K562 (cell line): ENCODE results near the gene IGSF8. TPM values are rescaled to one million over a fixed set of nuclear protein-coding genes. Genes with fewer than 3 reads are reported as not detected.

Experiments used
- ATAC-seq: fragments of 200-7000 bp; cut with Tn5 transposase; 3 replicates; pipeline ENCODE4 v1.9.1; 2020; ENCODE audit warnings: moderate library complexity
- BruUV-seq: library from RNA; stranded (reverse); fragments of 400-500 nt; replicated peaks from 2 replicates; lab custom pipeline; 2021; lab: Mats Ljungman, UMichigan
- CTCF ChIA-PET: fragments of 300-600 bp; formaldehyde crosslinking; extraction: SDS; loops from one replicate; lab custom pipeline; 2021; ENCODE audit warnings: low intra/inter-chr PET ratio; lab: Yijun Ruan, JAX
- POLR2A ChIA-PET: fragments of 300-600, 350-650 bp; sonication (Branson Sonifier 250); formaldehyde crosslinking; extraction: SDS; loops from one replicate; lab custom pipeline; 2021; ENCODE audit warnings: antibody characterized with exemption, inconsistent platforms; lab: Yijun Ruan, JAX
- DNase-seq, 4 experiments: peaks; one replicate each; pipeline versions ENCODE4 v3.0.0 to v3.0.0-alpha.2; 2011 to 2018; ENCODE audit warnings: low spot score in 3 of 4, mixed read lengths in 3 of 4; ENCODE audit errors: extremely low read depth in 1 of 4
- FAIRE-seq: peaks from 2 replicates; lab custom pipeline; 2011; peaks lifted over from hg19 to GRCh38; lab: Jason Lieb, UNC
- H2AFZ ChIP-seq: 2 replicates; pipeline ENCODE4 v1.6.0; 2011; ENCODE audit warnings: low read depth, low read length, control low read depth, inconsistent platforms
- H3K27ac ChIP-seq: fragments of 200-600 bp; 3 replicates; pipeline ENCODE4 v1.8.0; 2011; ENCODE audit warnings: low read depth, mild to moderate bottlenecking, control low read depth, inconsistent platforms, low read length, moderate library complexity, mixed read lengths; ENCODE audit errors: extremely low read depth
- H3K27me3 ChIP-seq, 2 experiments: fragments of 300-600 bp in 1 of 2; 2 replicates in 1 of 2; 3 replicates in 1 of 2; pipeline versions ENCODE4 v1.6.0 to v1.8.0; 2011; ENCODE audit warnings: inconsistent platforms in 2 of 2, low read length in 2 of 2, mild to moderate bottlenecking in 1 of 2, mixed read lengths in 1 of 2, moderate library complexity in 1 of 2; ENCODE audit not compliant: control insufficient read depth in 2 of 2, insufficient read depth in 2 of 2
- H3K36me3 ChIP-seq: fragments of 300-600 bp; 3 replicates; pipeline ENCODE4 v1.8.0; 2011; ENCODE audit warnings: mild to moderate bottlenecking, low read length, inconsistent platforms; ENCODE audit not compliant: control insufficient read depth, insufficient read depth
- H3K4me1 ChIP-seq, 2 experiments: fragments of 200-600 bp in 1 of 2; replicated peaks in 1 of 2; 2 replicates in 1 of 2; 3 replicates in 1 of 2; pipeline versions ENCODE4 v1.5.1 to v1.8.0; 2011; ENCODE audit warnings: inconsistent platforms in 2 of 2, low read length in 2 of 2, mild to moderate bottlenecking in 1 of 2, mixed read lengths in 1 of 2, moderate library complexity in 1 of 2; ENCODE audit not compliant: control insufficient read depth in 2 of 2, insufficient read depth in 2 of 2
- H3K4me2 ChIP-seq: 2 replicates; pipeline ENCODE4 v1.6.1; 2011; ENCODE audit warnings: low read length, control low read depth, inconsistent platforms, mixed read lengths; ENCODE audit not compliant: insufficient read depth
- H3K4me3 ChIP-seq: fragments of 200-600 bp; sonication (generic), shearing (Covaris generic); 2 replicates; pipeline ENCODE4 v1.5.1; 2016; ENCODE audit warnings: control low read depth, inconsistent platforms
- H3K79me2 ChIP-seq: fragments of 200-600 bp; 3 replicates; pipeline ENCODE4 v1.8.0; 2011; ENCODE audit warnings: low read length, inconsistent platforms; ENCODE audit not compliant: control insufficient read depth, insufficient read depth
- H3K9ac ChIP-seq, 2 experiments: 2 replicates each; pipeline versions ENCODE4 v1.6.0 to v1.6.1; 2011; ENCODE audit warnings: low read depth in 2 of 2, low read length in 2 of 2, control low read depth in 1 of 2, inconsistent platforms in 1 of 2, mild to moderate bottlenecking in 1 of 2, mixed read lengths in 1 of 2; ENCODE audit not compliant: insufficient read depth in 1 of 2
- H3K9me1 ChIP-seq: one replicate; pipeline ENCODE4 v1.6.0; 2011; ENCODE audit warnings: inconsistent platforms, mild to moderate bottlenecking, low read length, moderate library complexity; ENCODE audit not compliant: control insufficient read depth, insufficient read depth
- H3K9me3 ChIP-seq: replicated peaks from 2 replicates; pipeline ENCODE4 v1.5.1; 2011; ENCODE audit warnings: low read depth, low read length, inconsistent platforms; ENCODE audit not compliant: control insufficient read depth, insufficient read depth
- H4K20me1 ChIP-seq: replicated peaks from 2 replicates; pipeline ENCODE4 v1.6.1; 2011; ENCODE audit warnings: low read length, inconsistent platforms, mixed read lengths; ENCODE audit not compliant: control insufficient read depth, insufficient read depth
- BCL6 ChIP-seq: fragments of 250-450 bp; sonication (Bioruptor Pico); IDR thresholded peaks from 2 replicates; pipeline ENCODE4 v1.4.0; 2020
- CREB5 ChIP-seq: fragments of 250-450 bp; sonication (Bioruptor Pico); IDR thresholded peaks from 2 replicates; pipeline ENCODE4 v1.5.0; 2020; ENCODE audit warnings: mild to moderate bottlenecking
- GABPA ChIP-seq: fragments of 200-800 bp; sonication (Bioruptor generic); conservative IDR thresholded peaks from 2 replicates; pipeline ENCODE4 v1.6.1; 2016; ENCODE audit warnings: low read depth, missing genetic modification characterization, missing compliant biosample characterization
- MEIS2 ChIP-seq: fragments of 450-650 bp; IDR thresholded peaks from 2 replicates; pipeline ENCODE4 v1.6.1; 2014; ENCODE audit warnings: mild to moderate bottlenecking; ENCODE audit not compliant: partially characterized antibody
- NR2C2 ChIP-seq, 2 experiments: fragments of 200-800 bp in 1 of 2; sonication (Bioruptor generic) in 1 of 2; sonication (generic) in 1 of 2; formaldehyde crosslinking in 1 of 2; IDR thresholded peaks; 2 replicates each; pipeline versions ENCODE4 v1.6.1 to v1.8.0; 2016 to 2022; ENCODE audit warnings: mild to moderate bottlenecking in 1 of 2, missing compliant biosample characterization in 1 of 2, missing genetic modification characterization in 1 of 2, missing genetic modification reagents in 1 of 2
- PBX2 ChIP-seq, 2 experiments: IDR thresholded peaks in 1 of 2; conservative IDR thresholded peaks in 1 of 2; 2 replicates each; pipeline ENCODE4 v1.6.1; 2016; ENCODE audit warnings: low read depth in 2 of 2, mild to moderate bottlenecking in 1 of 2, missing compliant biosample characterization in 1 of 2, missing genetic modification characterization in 1 of 2, moderate library complexity in 1 of 2
- PKNOX1 ChIP-seq: fragments of 450-650 bp; IDR thresholded peaks from 2 replicates; pipeline ENCODE4 v1.6.1; 2016
- ZNF766 ChIP-seq: fragments of 200-800 bp; sonication (Bioruptor generic); conservative IDR thresholded peaks from 2 replicates; pipeline ENCODE4 v1.6.1; 2016; ENCODE audit warnings: missing genetic modification characterization, missing compliant biosample characterization
- WGBS: fragments of 100-300 bp; shearing (Covaris generic); methylation state at CpG from one replicate; pipeline ENCODE4 v1.1.6; 2016; ENCODE audit warnings: low coverage, mixed read lengths; ENCODE audit not compliant: insufficient coverage; ENCODE audit errors: missing lambda C conversion rate; 5-methylcytosine and 5-hydroxymethylcytosine counted together
- in situ Hi-C: fragments of 300-500 bp; cut with MboI; formaldehyde crosslinking; loops from 4 replicates; pipeline ENCODE4 v1.15.0; 2018; ENCODE audit warnings: inconsistent platforms, mixed read lengths
- intact Hi-C: fragments of 100-400 bp; cut with micrococcal nuclease; formaldehyde crosslinking; loops from 2 replicates; pipeline ENCODE4 v1.14.2; 2022
- polyA plus RNA-seq, 8 experiments: library from polyadenylated mRNA; depleted of rRNA in 4 of 8; stranded (reverse) in 5 of 8; unstranded in 3 of 8; fragments of >200 nt; fragmentation: Nextera tagmentation in 2 of 8; fragmentation: Illumina TruSeq in 1 of 8; extraction: Ambion mirVana in 2 of 8; extraction: Trizol in 1 of 8; gene quantifications; 2 replicates each; pipeline versions ENCODE4 v1.2.1 to v1.2.3, GENCODE V29; 2011 to 2014; ENCODE audit warnings: inconsistent platforms in 1 of 8, missing spikeins in 1 of 8
- total RNA-seq, 7 experiments: library from RNA; depleted of rRNA in 6 of 7; stranded (reverse); fragments of >200 nt in 6 of 7; fragmentation: Illumina TruSeq in 2 of 7; extraction: Trizol in 2 of 7; gene quantifications; 2 replicates each; pipeline versions ENCODE4 v1.2.1 to v1.2.3, GENCODE V29; 2011 to 2021; ENCODE audit warnings: low replicate concordance in 1 of 7

The IGSF8 gene
- total and polyA plus RNA-seq, 9 of the 15 experiments (the other 6 are each of a cell fraction or from before 2014, with no cell fraction given), result 0.32 to 11.7 (median 3.2) TPM

- H3K9ac ChIP-seq, result no peak overlapping the region
- CTCF ChIA-PET, result no interaction called here
- intact Hi-C loops, result no loop called here
These were observed 45.5 kb downstream of the IGSF8 start for GRCh38 chr1:160052936-160053335.

More at GRCh38 chr1:160052936-160053335, 45.5 kb downstream of the IGSF8 start:
- ATAC-seq (peak; percentile 49), FAIRE-seq (no peak), DNase-seq (no peak)
- POLR2A ChIA-PET, result interaction anchor here (0.9 kb wide), 1 partner anchor 20 kb away, joined by 3 read pairs; no protein-coding TSS in a partner anchor
- no peak overlapping the region for H3K4me2 ChIP-seq
- no peaks in the 10 kb centered on the region for H4K20me1 ChIP-seq
- no peaks in the 10 kb centered on the region for H3K36me3 ChIP-seq
- peaks cover 20 to 54% of the 10 kb centered on the region in 2 experiments for H3K27me3 ChIP-seq
- H3K9me1 ChIP-seq, result peaks cover 2% of the 10 kb centered on the region
- no peaks in the 10 kb centered on the region for H3K79me2 ChIP-seq
- in situ Hi-C loops, result no loop called here
- no peak overlapping the region for H2AFZ ChIP-seq
- 0% methylated on average over 6 of the region's 6 CpGs for WGBS
- peaks cover 0 to 2% of the 10 kb centered on the region in 2 experiments; a peak in 2 of 5 replicates for H3K4me1 ChIP-seq
- H3K9me3 ChIP-seq, result no peaks in the 10 kb centered on the region
- H3K27ac ChIP-seq, result no peak overlapping the region
- no peak overlapping the region for H3K4me3 ChIP-seq
- no TSS peak for BruUV-seq
- TF ChIP-seq NR2C2 (CRISPR knock-in tag; IDR thresholded peaks at IDR 0.05), result no peak
- peak; percentile 33; the same call in 1 of the 2 replicates for TF ChIP-seq NR2C2 (tag; IDR thresholded peaks at IDR 0.05)
- 0 out of 2 replicates have a peak, but pooled peaks have one; percentile 46 for TF ChIP-seq ZNF766 (CRISPR knock-in tag)
- TF ChIP-seq BCL6 (CRISPR knock-in tag), result no peak
- TF ChIP-seq GABPA (tag), result peak; percentile 51
- no peak for TF ChIP-seq PBX2 (CRISPR knock-in tag; IDR thresholded peaks at IDR 0.05; ENCODE audit: low read depth)
- peak; percentile 63; the same call in 1 of the 2 replicates for TF ChIP-seq PBX2 (tag; conservative IDR thresholded peaks at IDR 0.05; ENCODE audit: low read depth)
- TF ChIP-seq MEIS2, result peak; percentile 77
- TF ChIP-seq PKNOX1, result peak; percentile 57; the same call in 1 of the 2 replicates
- no peak for TF ChIP-seq CREB5 (CRISPR knock-in tag)
